Eye (tissue), 1 donor: ENCODE data around the gene VARS2.
"Not testable (repeated sequence)": the region's sequence is repeated elsewhere in the genome, so short reads cannot be mapped to it uniquely, and the experiment has no call there.

ENCODE experiments used
- DNase-seq: peaks from one replicate; pipeline ENCODE4 v3.0.0-alpha.2; 2015

Gene VARS2

DNA sequence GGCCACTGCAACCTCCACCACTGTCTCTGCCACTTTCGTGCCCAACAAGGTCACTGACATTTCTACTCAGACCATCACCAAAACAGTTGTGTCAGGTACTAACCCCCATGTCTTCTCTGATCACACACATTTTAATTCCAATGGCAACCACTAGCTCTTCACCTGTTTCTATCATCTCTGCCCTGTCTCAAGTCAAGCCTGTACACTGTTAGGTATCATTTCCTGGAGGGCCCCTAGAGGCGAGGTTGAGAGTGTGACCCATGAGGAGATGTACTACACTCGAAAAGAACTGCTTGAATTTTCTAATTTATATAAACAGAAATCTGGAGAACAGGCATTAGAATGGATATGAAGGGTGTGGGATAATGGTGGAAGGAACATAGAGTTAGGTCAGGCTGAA lies 52.1 kb downstream of the VARS2 start:
- no peak for DNase-seq

DNA sequence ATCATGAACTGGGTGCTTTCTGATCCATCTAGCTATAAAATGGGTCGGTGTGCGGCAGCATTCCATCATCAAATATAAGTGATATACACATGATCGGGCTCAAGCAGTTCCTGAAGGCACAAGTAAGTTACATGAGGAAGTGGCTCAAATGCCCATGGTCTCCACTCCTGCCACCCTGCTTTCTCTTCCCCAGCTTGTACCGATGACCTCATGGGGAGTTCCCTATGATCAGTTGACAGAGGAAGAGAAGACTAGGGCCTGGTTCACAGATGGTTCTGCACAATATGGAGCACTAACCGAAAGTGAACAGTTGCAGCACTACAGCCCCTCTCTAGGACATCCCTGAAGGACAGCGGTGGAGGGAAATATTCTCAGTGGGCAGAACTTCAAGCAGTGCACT lies 55.1 kb downstream of the VARS2 start:
- DNase-seq: not testable (repeated sequence)

DNA sequence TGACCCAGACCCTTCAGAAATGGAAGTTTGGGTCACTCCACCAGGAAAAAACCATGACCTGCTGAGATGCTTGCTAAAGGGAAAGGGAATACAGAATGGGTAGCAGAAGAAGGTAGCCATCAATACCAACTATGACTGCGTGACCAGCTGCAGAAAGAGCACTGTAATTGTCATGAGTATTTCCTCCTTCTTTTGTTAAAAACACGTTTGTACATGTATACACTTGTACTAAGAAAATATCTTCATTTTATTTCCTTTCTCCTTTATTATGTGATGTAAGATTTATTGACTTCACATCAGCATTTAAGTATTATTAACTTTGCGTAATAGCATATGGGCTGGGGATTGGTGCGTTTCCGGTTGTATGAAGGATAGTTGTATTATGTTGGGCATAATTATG lies 56.9 kb downstream of the VARS2 start:
- DNase-seq: no peak

DNA sequence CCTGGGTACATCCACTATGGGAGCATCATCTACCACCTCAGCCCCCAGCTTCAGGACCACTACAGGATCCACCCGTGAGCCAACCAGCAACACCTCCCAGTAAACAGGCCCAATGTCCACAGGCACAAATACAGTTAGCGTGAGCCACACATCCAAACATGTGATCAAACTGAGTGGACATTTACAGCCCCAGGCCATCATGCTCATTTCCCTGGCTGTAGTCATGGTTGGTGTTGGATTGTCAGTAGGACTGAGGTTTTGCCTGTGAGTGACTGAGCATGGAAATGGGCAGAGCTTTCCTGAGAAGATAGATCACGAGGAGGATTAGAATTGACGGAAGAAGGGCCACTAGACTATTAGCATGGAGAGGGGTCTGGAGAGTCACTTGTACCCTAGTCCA lies 58.8 kb downstream of the VARS2 start:
- DNase-seq: no peak

DNA sequence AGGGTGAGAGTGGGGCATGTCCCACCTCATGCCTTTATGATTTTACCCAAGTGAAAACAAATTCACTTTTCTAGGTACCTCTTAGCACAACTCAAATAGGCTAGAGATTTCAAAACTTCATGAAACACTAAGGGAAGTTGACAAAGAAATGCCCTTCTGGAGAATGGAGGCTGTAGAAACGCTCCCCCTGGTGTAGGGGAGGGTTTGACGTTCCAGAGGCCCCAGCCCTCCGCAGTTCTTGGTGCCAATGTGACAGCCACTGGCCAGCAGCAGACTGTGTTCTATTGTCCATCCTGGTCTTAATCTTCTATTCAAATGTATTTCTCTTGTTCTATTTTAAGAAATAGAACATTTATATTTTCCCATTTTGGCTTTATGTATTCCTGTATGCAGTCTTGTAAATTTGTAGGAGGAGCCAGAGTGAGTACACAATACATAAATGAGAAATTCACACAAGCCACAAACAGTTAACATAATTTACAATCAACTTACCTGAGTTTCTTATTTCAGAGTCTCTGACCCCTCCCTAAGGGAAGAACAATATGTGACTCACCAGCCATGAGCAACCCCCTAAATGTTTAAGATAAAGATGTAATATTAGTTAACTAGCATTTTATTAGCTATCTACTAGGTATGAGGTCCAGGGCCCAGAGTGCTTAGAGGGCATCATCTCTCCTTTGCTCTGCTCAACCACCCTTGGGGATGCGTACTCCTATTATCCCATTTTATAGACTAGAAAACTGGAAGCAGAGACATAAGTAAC lies 60.6 kb downstream of the VARS2 start:
- no peak for DNase-seq
